Neural crest cell (in vitro differentiated cells): ENCODE data around the gene STARD10. TPM values are rescaled to one million over a fixed set of nuclear protein-coding genes. Genes with fewer than 3 reads are reported as not detected.

Source experiments
- DNase-seq: peaks from one replicate; pipeline ENCODE4 v3.0.0; 2021; ENCODE audit warnings: low read depth, mixed read lengths, low spot score
- H3K27ac Mint-ChIP-seq: one replicate; pipeline ENCODE4 v1.8.0; 2021; ENCODE audit warnings: mild to moderate bottlenecking, mixed read lengths; ENCODE audit not compliant: unreplicated experiment
- H3K27me3 Mint-ChIP-seq: 2 replicates; pipeline ENCODE4 v1.8.0; 2021; ENCODE audit warnings: low read depth, mild to moderate bottlenecking, mixed read lengths
- H3K36me3 Mint-ChIP-seq: 2 replicates; pipeline ENCODE4 v1.8.0; 2021; ENCODE audit warnings: low read depth, mild to moderate bottlenecking, mixed read lengths
- H3K4me1 Mint-ChIP-seq: 2 replicates; pipeline ENCODE4 v1.8.0; 2021; ENCODE audit warnings: mixed read lengths
- H3K4me3 Mint-ChIP-seq: one replicate; pipeline ENCODE4 v1.8.0; 2021; ENCODE audit warnings: mild to moderate bottlenecking, mixed read lengths
- H3K9me3 Mint-ChIP-seq: 2 replicates; pipeline ENCODE4 v1.8.0; 2021; ENCODE audit warnings: mixed read lengths
- CTCF ChIP-seq: fragments of 200-600 bp; sonication (generic); conservative IDR thresholded peaks from 2 replicates; pipeline ENCODE4 v1.5.0; 2021; ENCODE audit warnings: antibody characterized with exemption, mild to moderate bottlenecking
- total RNA-seq: library from RNA; stranded (reverse); gene quantifications from 2 replicates; pipeline ENCODE4 v1.2.1, GENCODE V29; 2021

STARD10 gene
- total RNA-seq, 1 donor from 2014 or later, result 12.6 TPM

GRCh38 chr11:72775288-72776110, 18.3 kb downstream of the STARD10 start:
- no peak for DNase-seq
- H3K27me3 Mint-ChIP-seq, result peaks cover 7% of the 10 kb centered on the region
- no peak for TF ChIP-seq CTCF
- no peaks in the 10 kb centered on the region for H3K9me3 Mint-ChIP-seq
- no peak overlapping the region for H3K27ac Mint-ChIP-seq
- H3K36me3 Mint-ChIP-seq, result no peaks in the 10 kb centered on the region
- no peak overlapping the region for H3K4me3 Mint-ChIP-seq
- H3K4me1 Mint-ChIP-seq, result peaks cover 20% of the 10 kb centered on the region

- H3K36me3 Mint-ChIP-seq, result no peaks in the 10 kb centered on the region
- no peaks in the 10 kb centered on the region for H3K9me3 Mint-ChIP-seq
- peaks cover 16% of the 10 kb centered on the region for H3K4me1 Mint-ChIP-seq
- no peak overlapping the region for H3K4me3 Mint-ChIP-seq
- no peak overlapping the region for H3K27ac Mint-ChIP-seq
- no peaks in the 10 kb centered on the region for H3K27me3 Mint-ChIP-seq
- DNase-seq, result no peak
- TF ChIP-seq CTCF, result no peak
These were observed 19.3 kb downstream of the STARD10 start for GRCh38 chr11:72774499-72774898.

GRCh38 chr11:72773696-72774095, 20.2 kb downstream of the STARD10 start:
- no peak for DNase-seq
- H3K4me1 Mint-ChIP-seq, result peaks cover 16% of the 10 kb centered on the region
- H3K4me3 Mint-ChIP-seq, result no peak overlapping the region
- no peak overlapping the region for H3K27ac Mint-ChIP-seq
- H3K36me3 Mint-ChIP-seq, result no peaks in the 10 kb centered on the region
- H3K9me3 Mint-ChIP-seq, result no peaks in the 10 kb centered on the region
- no peaks in the 10 kb centered on the region for H3K27me3 Mint-ChIP-seq
- no peak for TF ChIP-seq CTCF

- Mint-ChIP-seq H3K27ac (no peak overlapping the region), H3K27me3 (no peaks in the 10 kb centered on the region), H3K4me1 (peaks cover 20% of the 10 kb centered on the region), H3K36me3 (no peaks in the 10 kb centered on the region), H3K4me3 (no peak overlapping the region), H3K9me3 (no peaks in the 10 kb centered on the region)
- TF ChIP-seq CTCF, result no peak
- DNase-seq, result no peak
These were observed 20.6 kb downstream of the STARD10 start for GRCh38 chr11:72773291-72773690.

GRCh38 chr11:72772059-72772458, 21.8 kb downstream of the STARD10 start:
- DNase-seq, result no peak
- no peaks in the 10 kb centered on the region for H3K36me3 Mint-ChIP-seq
- H3K27me3 Mint-ChIP-seq, result no peaks in the 10 kb centered on the region
- no peaks in the 10 kb centered on the region for H3K9me3 Mint-ChIP-seq
- no peak for TF ChIP-seq CTCF
- H3K27ac Mint-ChIP-seq, result peak overlapping the region; percentile 83
- peaks cover 17% of the 10 kb centered on the region for H3K4me1 Mint-ChIP-seq
- H3K4me3 Mint-ChIP-seq, result no peak overlapping the region
